HepG2 (cell line): ENCODE measurements around the gene REEP2. TPM values are rescaled to one million over a fixed set of nuclear protein-coding genes. Genes with fewer than 3 reads are reported as not detected.

Experiments
- BHLHE40 ChIP-seq: IDR thresholded peaks from 2 replicates; pipeline ENCODE4 v1.6.1; 2011; ENCODE audit warnings: low read length, improper control_type of control experiment
- EZH2 ChIP-seq: conservative IDR thresholded peaks from 2 replicates; pipeline ENCODE4 v1.6.1; 2012; ENCODE audit warnings: mild to moderate bottlenecking, low read depth, low read length, moderate library complexity
- FIP1L1 ChIP-seq: fragments of 200-400 bp; formaldehyde crosslinking; IDR thresholded peaks from 2 replicates; pipeline ENCODE4 v1.6.1; 2018; ENCODE audit warnings: low read depth, mild to moderate bottlenecking, low read length, moderate library complexity, borderline replicate concordance; ENCODE audit not compliant: insufficient read depth
- GATAD2A ChIP-seq: IDR thresholded peaks from 2 replicates; pipeline ENCODE4 v1.6.1; 2016
- HBP1 ChIP-seq: IDR thresholded peaks from 2 replicates; pipeline ENCODE4 v1.6.1; 2016; ENCODE audit warnings: low read depth, control low read depth
- HIC2 ChIP-seq: sonication (generic); formaldehyde crosslinking; IDR thresholded peaks from 2 replicates; pipeline ENCODE4 v1.9.0; 2022; ENCODE audit warnings: low read depth, missing genetic modification reagents
- HINFP ChIP-seq: sonication (generic); formaldehyde crosslinking; IDR thresholded peaks from 2 replicates; pipeline ENCODE4 v1.4.0; 2020; ENCODE audit warnings: low read depth, mild to moderate bottlenecking, missing genetic modification reagents
- HMGA1 ChIP-seq: sonication (generic); formaldehyde crosslinking; conservative IDR thresholded peaks from 2 replicates; pipeline ENCODE4 v1.4.0; 2020; ENCODE audit warnings: missing genetic modification reagents
- HOXD1 ChIP-seq: sonication (generic); formaldehyde crosslinking; IDR thresholded peaks from 2 replicates; pipeline ENCODE4 v1.5.0; 2020; ENCODE audit warnings: missing genetic modification reagents
- KLF16 ChIP-seq, 2 experiments: sonication (generic) in 1 of 2; formaldehyde crosslinking in 1 of 2; IDR thresholded peaks; 2 replicates each; pipeline versions ENCODE4 v1.6.1 to v1.8.0; 2016 to 2023; ENCODE audit warnings: missing genetic modification reagents in 2 of 2, missing compliant biosample characterization in 1 of 2
- MED1 ChIP-seq: sonication (generic); formaldehyde crosslinking; IDR thresholded peaks from 2 replicates; pipeline ENCODE4 v1.4.0; 2020; ENCODE audit warnings: missing genetic modification reagents
- PLRG1 ChIP-seq: fragments of 450-650 bp; conservative IDR thresholded peaks from 2 replicates; pipeline ENCODE4 v1.6.1; 2016
- RXRB ChIP-seq: IDR thresholded peaks from 2 replicates; pipeline ENCODE4 v1.6.1; 2016; ENCODE audit warnings: borderline replicate concordance, missing genetic modification reagents, missing compliant biosample characterization
- SMAD1 ChIP-seq: sonication (generic); formaldehyde crosslinking; IDR thresholded peaks from 2 replicates; pipeline ENCODE4 v1.4.0; 2020; ENCODE audit warnings: missing genetic modification reagents, low read depth, mild to moderate bottlenecking, borderline replicate concordance
- THAP11 ChIP-seq: IDR thresholded peaks from 2 replicates; pipeline ENCODE4 v1.6.1; 2016; ENCODE audit warnings: missing biosample characterization, missing genetic modification reagents
- THAP8 ChIP-seq: sonication (generic); formaldehyde crosslinking; IDR thresholded peaks from 2 replicates; pipeline ENCODE4 v1.5.1; 2020; ENCODE audit warnings: missing genetic modification reagents, mild to moderate bottlenecking, borderline replicate concordance
- TMF1 ChIP-seq: sonication (generic); formaldehyde crosslinking; IDR thresholded peaks from 2 replicates; pipeline ENCODE4 v1.8.1; 2022; ENCODE audit warnings: low read depth, missing genetic modification reagents
- ZNF362 ChIP-seq: sonication (generic); formaldehyde crosslinking; IDR thresholded peaks from 2 replicates; pipeline ENCODE4 v1.4.0; 2020; ENCODE audit warnings: missing genetic modification reagents, mild to moderate bottlenecking, borderline replicate concordance
- ZNF432 ChIP-seq: sonication (generic); formaldehyde crosslinking; IDR thresholded peaks from 2 replicates; pipeline ENCODE4 v1.5.0; 2020; ENCODE audit warnings: missing genetic modification reagents, mild to moderate bottlenecking, borderline replicate concordance
- ZNF550 ChIP-seq: sonication (generic); formaldehyde crosslinking; IDR thresholded peaks from 2 replicates; pipeline ENCODE4 v1.4.0; 2020; ENCODE audit warnings: mild to moderate bottlenecking, missing genetic modification reagents, borderline replicate concordance
- ZNF691 ChIP-seq: sonication (generic); formaldehyde crosslinking; IDR thresholded peaks from 2 replicates; pipeline ENCODE4 v1.4.0; 2020; ENCODE audit warnings: missing genetic modification reagents, low read depth, mild to moderate bottlenecking, borderline replicate concordance
- ZNF75D ChIP-seq: sonication (generic); formaldehyde crosslinking; IDR thresholded peaks from 2 replicates; pipeline ENCODE4 v1.8.1; 2023; ENCODE audit warnings: missing genetic modification reagents, mild to moderate bottlenecking, borderline replicate concordance
- polyA plus RNA-seq, 8 experiments: library from polyadenylated mRNA; depleted of rRNA in 3 of 8; stranded (reverse) in 7 of 8; unstranded in 1 of 8; fragments of >200 nt; fragmentation: Illumina TruSeq in 4 of 8; extraction: Trizol in 4 of 8; gene quantifications; 2 replicates each; pipeline versions ENCODE4 v1.2.1 to v1.2.3, GENCODE V29; 2011 to 2016; ENCODE audit warnings: low read depth in 4 of 8, missing spikeins in 1 of 8, mixed read lengths in 1 of 8; ENCODE audit not compliant: insufficient read depth in 1 of 8
- total RNA-seq, 5 experiments: library from RNA; depleted of rRNA; stranded (reverse); fragments of >200 nt; fragmentation: Illumina TruSeq; extraction: Trizol; gene quantifications; 2 replicates each; pipeline ENCODE4 v1.2.3, GENCODE V29; 2016; ENCODE audit warnings: low read depth in 1 of 5

Gene REEP2
- total and polyA plus RNA-seq, 2 of the 13 experiments (the other 11 are each of a cell fraction or from before 2014, with no cell fraction given) = 5.3 to 7.8 TPM

GRCh38 chr5:138466125-138466899 lies 27.5 kb downstream of the REEP2 start (continued):
- TF ChIP-seq SMAD1 (no peak), ZNF362 (CRISPR knock-in tag) (no peak), HBP1 (no peak), GATAD2A (CRISPR knock-in tag) (no peak), ZNF432 (no peak), HOXD1 (CRISPR knock-in tag) (no peak), ZNF75D (no peak), KLF16 (CRISPR knock-in tag; IDR thresholded peaks at IDR 0.05) (0 out of 4 replicates have a peak, but pooled peaks of 1 of the 2 experiments have one; percentile 24), THAP11 (CRISPR knock-in tag) (peak; percentile 49; the same call in 1 of the 2 replicates), HMGA1 (CRISPR knock-in tag) (no peak), THAP8 (CRISPR knock-in tag) (no peak), BHLHE40 (no peak), RXRB (CRISPR knock-in tag) (0 out of 2 replicates have a peak, but pooled peaks have one; percentile 7), MED1 (CRISPR knock-in tag) (no peak), FIP1L1 (no peak), ZNF550 (CRISPR knock-in tag) (no peak), EZH2 (no peak), HIC2 (CRISPR knock-in tag) (no peak), ZNF691 (CRISPR knock-in tag) (no peak), HINFP (no peak), PLRG1 (no peak), TMF1 (CRISPR knock-in tag) (no peak)
